IPS-20b (cell line): ENCODE results near the gene SLC12A7.
"Not testable (repeated sequence)": the region's sequence is repeated elsewhere in the genome, so short reads cannot be mapped to it uniquely, and the experiment has no call there.

Source experiments
- H3K27ac ChIP-seq: one replicate; pipeline ENCODE4 v1.5.1; 2013; ENCODE audit warnings: low read length
- H3K27me3 ChIP-seq: 2 replicates; pipeline ENCODE4 v1.6.1; 2013; ENCODE audit warnings: mild to moderate bottlenecking, low read length, inconsistent platforms; ENCODE audit not compliant: insufficient read depth
- H3K36me3 ChIP-seq: 2 replicates; pipeline ENCODE4 v1.6.1; 2013; ENCODE audit warnings: low read depth, mild to moderate bottlenecking, inconsistent platforms, low read length, moderate library complexity; ENCODE audit not compliant: insufficient read depth
- H3K4me1 ChIP-seq: 2 replicates; pipeline ENCODE4 v1.6.1; 2013; ENCODE audit warnings: mild to moderate bottlenecking, control low read depth, inconsistent platforms, low read length, moderate library complexity; ENCODE audit not compliant: insufficient read depth
- H3K4me3 ChIP-seq: 2 replicates; pipeline ENCODE4 v1.5.1; 2013; ENCODE audit warnings: mild to moderate bottlenecking, low read length, inconsistent platforms
- H3K9ac ChIP-seq: 2 replicates; pipeline ENCODE4 v1.6.1; 2013; ENCODE audit warnings: low read depth, mild to moderate bottlenecking, inconsistent platforms, low read length, moderate library complexity
- H3K9me3 ChIP-seq: 2 replicates; pipeline ENCODE4 v1.6.1; 2013; ENCODE audit warnings: mild to moderate bottlenecking, low read depth, low read length, inconsistent platforms; ENCODE audit not compliant: insufficient read depth

SLC12A7 gene

DNA sequence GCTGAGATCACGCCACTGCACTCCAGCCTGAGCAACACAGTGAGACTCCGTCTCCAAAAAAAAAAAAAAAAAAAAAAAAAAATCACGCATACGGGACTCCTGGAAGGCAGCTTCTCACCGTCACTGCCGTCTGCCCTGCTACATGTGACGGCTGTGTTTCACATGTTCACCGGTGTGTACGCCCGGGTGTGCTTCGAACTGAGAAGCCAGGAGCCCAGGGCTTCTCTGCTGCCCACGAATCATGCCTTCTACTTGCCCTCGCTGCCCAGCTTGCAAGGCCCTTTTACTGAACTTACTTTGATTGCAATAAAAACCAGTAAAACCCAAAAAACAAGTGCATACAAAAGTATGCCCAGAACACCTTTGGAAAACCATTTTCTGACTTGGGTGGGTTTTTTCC is 109.0 kb downstream of the SLC12A7 start:
- H3K9ac ChIP-seq, result no peak overlapping the region
- H3K9me3 ChIP-seq, result no peaks in the 10 kb centered on the region
- H3K4me3 ChIP-seq, result no peak overlapping the region
- H3K36me3 ChIP-seq, result no peaks in the 10 kb centered on the region
- H3K27me3 ChIP-seq, result peaks cover 56% of the 10 kb centered on the region
- H3K27ac ChIP-seq, result no peak overlapping the region
- H3K4me1 ChIP-seq, result no peaks in the 10 kb centered on the region

GRCh38 chr5:1002271-1002546 is 109.7 kb downstream of the SLC12A7 start:
- Histone ChIP-seq H3K36me3 (no peaks in the 10 kb centered on the region), H3K27me3 (peaks cover 49% of the 10 kb centered on the region), H3K9ac (no peak overlapping the region), H3K4me1 (no peaks in the 10 kb centered on the region), H3K4me3 (no peak overlapping the region), H3K27ac (no peak overlapping the region), H3K9me3 (no peaks in the 10 kb centered on the region)

- peaks cover 44% of the 10 kb centered on the region for H3K27me3 ChIP-seq
These were observed 110.2 kb downstream of the SLC12A7 start for GRCh38 chr5:1001406-1002270.

DNA sequence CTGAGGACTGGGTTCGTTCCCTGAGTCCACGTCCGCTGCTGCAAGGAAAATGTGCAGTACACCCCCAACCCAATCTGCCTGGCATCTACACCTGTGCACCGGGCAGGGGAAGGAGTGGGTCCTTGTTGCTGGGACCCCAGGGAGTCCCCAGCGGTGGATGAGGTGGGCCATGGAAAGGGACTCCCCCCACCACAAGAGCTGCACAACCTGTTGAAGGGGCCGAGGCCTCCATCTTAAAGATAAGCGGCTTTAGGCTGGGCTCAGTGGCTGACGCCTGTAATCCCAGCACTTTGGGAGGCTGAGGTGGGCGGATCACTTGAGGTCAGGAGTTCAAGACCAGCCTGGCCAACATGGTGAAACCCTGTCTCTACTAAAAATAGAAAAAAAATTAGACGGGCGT is 111.0 kb downstream of the SLC12A7 start:
- H3K4me3 ChIP-seq, H3K9me3 ChIP-seq, H3K27ac ChIP-seq, H3K4me1 ChIP-seq, H3K9ac ChIP-seq, H3K36me3 ChIP-seq: not testable (repeated sequence)
- peaks cover 36% of the 10 kb centered on the region for H3K27me3 ChIP-seq

More at GRCh38 chr5:1001406-1002270, 110.2 kb downstream of the SLC12A7 start:
- H3K9me3 ChIP-seq, result no peaks in the 10 kb centered on the region
- H3K9ac ChIP-seq, result no peak overlapping the region
- no peak overlapping the region for H3K27ac ChIP-seq
- H3K4me1 ChIP-seq, result no peaks in the 10 kb centered on the region
- H3K36me3 ChIP-seq, result no peaks in the 10 kb centered on the region
- no peak overlapping the region for H3K4me3 ChIP-seq
